GM12801 (cell line): ENCODE results near the gene BLZF1.

Experiments
- TF ChIP-seq, protein P1 (sequence below): IDR thresholded peaks from one replicate; pipeline ENCODE4 v1.5.1; 2011; ENCODE audit warnings: control low read depth; ENCODE audit not compliant: insufficient read length; ENCODE audit errors: extremely low read depth

BLZF1 gene, protein sequence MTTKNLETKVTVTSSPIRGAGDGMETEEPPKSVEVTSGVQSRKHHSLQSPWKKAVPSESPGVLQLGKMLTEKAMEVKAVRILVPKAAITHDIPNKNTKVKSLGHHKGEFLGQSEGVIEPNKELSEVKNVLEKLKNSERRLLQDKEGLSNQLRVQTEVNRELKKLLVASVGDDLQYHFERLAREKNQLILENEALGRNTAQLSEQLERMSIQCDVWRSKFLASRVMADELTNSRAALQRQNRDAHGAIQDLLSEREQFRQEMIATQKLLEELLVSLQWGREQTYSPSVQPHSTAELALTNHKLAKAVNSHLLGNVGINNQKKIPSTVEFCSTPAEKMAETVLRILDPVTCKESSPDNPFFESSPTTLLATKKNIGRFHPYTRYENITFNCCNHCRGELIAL

DNA sequence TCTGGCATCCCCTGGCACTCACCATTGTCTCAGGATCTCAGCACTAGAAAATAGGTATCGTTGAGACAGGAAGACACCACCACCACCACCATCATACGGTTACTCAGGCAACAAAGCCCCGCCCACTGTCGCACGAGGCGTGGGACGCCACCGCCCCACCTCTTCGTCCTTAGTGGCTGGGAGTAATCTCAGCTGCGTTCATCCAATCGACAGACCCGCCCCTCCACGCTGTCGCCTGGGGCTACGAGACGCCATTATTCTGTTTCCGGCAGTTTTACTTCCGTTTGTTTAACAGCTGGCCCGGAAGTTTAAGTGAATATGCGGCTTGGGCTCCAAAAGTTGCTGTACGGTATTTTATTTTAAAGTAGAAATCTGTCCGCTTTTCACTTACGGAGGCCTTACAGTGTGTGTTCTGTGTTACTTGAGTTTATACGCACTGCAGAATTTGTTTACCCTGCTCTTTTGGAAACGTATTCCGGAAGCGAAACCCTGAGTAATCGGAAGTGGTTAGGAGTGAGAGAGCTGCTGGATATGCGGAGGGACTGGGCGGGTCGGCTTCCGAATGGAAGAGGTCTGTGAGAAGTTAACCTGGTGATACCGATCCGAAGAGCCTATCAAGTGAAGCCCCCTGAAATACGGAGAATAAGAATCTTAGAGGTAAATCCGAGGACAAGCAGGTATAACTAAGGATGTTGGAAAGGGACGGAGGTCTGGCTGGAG, at the start of gene BLZF1, which contains the start of gene NME7:
TSS of gene BLZF1 (plus strand) at position 510 of the 720 bp plus-strand sequence. CDS start 1,328 bp downstream, outside the sequence.
TSS of gene NME7 (minus strand) at position 112 of the 720 bp plus-strand sequence. CDS start at position 25, 87 bp downstream.
- TF ChIP-seq, protein P1, sequence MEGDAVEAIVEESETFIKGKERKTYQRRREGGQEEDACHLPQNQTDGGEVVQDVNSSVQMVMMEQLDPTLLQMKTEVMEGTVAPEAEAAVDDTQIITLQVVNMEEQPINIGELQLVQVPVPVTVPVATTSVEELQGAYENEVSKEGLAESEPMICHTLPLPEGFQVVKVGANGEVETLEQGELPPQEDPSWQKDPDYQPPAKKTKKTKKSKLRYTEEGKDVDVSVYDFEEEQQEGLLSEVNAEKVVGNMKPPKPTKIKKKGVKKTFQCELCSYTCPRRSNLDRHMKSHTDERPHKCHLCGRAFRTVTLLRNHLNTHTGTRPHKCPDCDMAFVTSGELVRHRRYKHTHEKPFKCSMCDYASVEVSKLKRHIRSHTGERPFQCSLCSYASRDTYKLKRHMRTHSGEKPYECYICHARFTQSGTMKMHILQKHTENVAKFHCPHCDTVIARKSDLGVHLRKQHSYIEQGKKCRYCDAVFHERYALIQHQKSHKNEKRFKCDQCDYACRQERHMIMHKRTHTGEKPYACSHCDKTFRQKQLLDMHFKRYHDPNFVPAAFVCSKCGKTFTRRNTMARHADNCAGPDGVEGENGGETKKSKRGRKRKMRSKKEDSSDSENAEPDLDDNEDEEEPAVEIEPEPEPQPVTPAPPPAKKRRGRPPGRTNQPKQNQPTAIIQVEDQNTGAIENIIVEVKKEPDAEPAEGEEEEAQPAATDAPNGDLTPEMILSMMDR = no peak

DNA sequence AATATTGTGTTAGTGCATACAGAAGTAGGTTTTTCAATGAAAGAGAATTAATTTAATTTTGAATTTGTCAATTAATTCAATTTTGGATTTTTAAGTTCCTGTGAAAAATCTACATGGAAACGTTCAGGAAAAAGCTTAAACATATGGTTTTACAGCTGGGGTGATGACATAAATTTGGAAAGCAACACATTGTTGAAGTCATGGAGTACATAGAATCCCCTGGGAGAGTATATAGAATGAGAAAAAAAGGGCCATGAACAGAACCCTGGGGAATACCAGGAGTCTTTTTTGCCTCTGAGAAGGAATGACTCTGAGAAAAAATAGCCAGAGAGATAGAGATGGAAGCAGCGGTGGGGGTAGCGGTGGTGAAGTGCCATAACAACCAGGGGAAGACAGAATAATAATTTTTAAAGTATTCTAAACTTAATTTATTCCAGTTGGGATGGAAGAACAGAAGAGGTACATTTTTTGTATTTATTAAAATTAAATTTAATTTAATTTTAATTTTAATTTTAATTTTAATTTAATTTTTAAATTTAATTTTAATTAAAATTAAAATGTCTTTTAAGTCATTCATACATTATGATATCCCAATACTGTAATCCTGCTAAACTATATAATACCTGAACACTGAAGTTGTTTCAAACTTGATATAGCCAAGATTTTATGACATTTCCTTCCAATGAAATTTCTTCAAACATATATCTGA, 49.3 kb upstream of the BLZF1 start:
- TF ChIP-seq, protein P1 = no peak

DNA sequence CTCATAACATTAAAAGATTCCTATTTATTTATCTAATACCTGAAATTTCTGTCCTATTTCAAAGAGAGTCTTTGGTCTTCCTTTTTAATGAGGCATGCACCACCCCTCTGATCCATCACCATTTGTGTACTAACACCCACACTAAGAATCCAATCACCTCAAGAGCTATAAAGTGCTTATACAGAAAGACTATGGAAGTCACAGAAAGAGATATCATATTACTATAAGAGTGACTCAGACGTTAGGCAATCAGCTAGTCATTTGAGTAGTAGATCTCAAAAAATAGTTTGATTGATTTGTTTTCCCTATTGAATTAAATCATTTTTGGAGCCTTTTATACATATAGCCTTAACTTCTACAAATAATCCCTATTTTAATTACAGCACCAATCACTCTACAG, 46.5 kb upstream of the BLZF1 start:
- TF ChIP-seq, protein P1 = no peak

- TF ChIP-seq, protein P1 = no peak
Observed at GRCh38 chr1:169322138-169322537, 45.9 kb upstream of the BLZF1 start.

GRCh38 chr1:169325117-169325516, 42.9 kb upstream of the BLZF1 start:
- TF ChIP-seq, protein P1 = no peak

DNA sequence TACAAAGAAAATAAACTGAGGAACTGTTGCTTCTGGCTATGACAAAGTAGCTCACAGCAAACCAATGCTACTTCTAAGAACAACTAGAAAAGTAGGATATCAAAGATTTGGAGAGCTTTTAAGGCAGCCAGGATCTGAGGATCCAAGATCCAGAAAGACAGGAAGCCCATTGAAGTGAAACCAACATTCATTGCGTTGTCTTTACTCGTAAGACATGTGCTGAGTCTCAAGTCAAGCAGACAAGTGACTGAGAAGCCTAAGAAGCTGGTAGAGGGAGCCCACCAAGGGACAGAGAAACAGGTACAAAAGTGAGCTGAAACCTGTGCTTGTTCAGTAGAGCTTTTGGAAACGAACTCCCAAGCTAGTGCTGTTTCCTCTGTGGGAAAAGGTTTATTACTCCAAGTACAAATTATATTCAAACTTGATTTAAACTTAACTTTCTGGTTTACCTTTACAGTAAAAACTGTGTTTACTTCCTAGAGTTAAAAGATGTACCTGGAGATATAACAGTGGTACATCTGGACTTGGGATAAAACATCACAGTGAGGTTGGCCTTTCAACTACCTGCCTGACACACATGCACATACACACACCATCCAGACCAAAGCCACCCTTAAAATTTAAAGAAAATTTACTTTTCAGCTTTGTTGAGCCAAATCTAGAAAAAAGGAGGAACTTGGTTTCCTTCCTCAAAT, 41.6 kb upstream of the BLZF1 start:
- TF ChIP-seq, protein P1 = no peak
